Lower leg skin (tissue), 3 donors: ENCODE results near the gene SLC6A17.

Source experiments
- CTCF ChIP-seq, 3 donors: fragments of 450-650 bp; IDR thresholded peaks; one replicate each; pipeline ENCODE4 v1.5.1; 2016; ENCODE audit warnings: antibody characterized with exemption in 3 of 3, mild to moderate bottlenecking in 3 of 3, moderate library complexity in 2 of 3
- POLR2A ChIP-seq, 2 donors: fragments of 450-650 bp; IDR thresholded peaks; one replicate each; pipeline ENCODE4 v1.6.1; 2016 to 2017; ENCODE audit warnings: antibody characterized with exemption in 2 of 2, mild to moderate bottlenecking in 1 of 2, moderate library complexity in 1 of 2

GRCh38 chr1:110240476-110241210 lies 90.3 kb downstream of the SLC6A17 start:
- TF ChIP-seq CTCF (IDR thresholded peaks at IDR 0.05) (no peak), POLR2A (IDR thresholded peaks at IDR 0.05) (no peak)
